ENCODE measurements around the gene GRID1. TPM values are rescaled to one million over a fixed set of nuclear protein-coding genes. Genes with fewer than 3 reads are reported as not detected.

Gene GRID1
- total RNA-seq, 1 donor = under 0.01 TPM

DNA sequence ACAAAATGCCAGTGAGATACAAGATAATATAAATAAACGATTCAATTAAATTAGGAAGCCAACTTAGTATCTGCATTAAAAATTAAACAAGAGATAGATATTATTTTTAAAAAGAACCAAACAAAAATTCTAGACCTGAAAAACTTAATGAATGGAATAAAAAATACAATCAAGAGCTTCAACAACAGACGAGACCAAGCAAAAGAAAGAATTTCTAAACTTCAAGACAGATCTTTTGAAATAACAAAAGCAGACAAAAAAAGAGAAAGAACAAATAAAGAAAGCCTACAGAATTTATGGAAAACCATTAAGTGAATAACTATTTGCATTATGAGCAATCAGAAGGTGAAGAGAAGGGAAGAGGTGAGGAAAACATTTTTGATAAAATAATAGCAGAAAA, 555.2 kb downstream of the GRID1 start:
- DNase-seq (ENCODE audit: low read depth in 2 of 3, low spot score in 2 of 3) = no peak

DNA sequence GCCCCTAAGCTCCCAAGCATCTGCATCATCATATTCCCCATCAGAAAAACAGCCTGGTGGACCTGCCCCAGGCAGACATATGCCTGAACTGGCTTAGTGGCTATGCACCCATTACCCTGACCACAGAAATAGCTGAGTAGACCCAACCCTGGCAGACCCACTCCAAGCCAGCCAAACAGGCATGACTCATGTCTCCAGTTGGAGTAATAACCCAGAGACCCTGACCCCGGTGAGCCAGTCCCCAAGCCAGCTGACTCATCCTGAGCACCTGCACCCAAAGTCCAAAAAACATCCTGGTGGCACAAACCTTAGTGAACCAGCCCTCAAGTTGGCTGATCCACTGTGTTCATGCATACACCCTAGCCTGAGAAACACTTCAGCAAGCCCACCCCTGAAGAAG, 555.9 kb downstream of the GRID1 start:
- no peak for DNase-seq (ENCODE audit: low read depth in 2 of 3, low spot score in 2 of 3)

DNA sequence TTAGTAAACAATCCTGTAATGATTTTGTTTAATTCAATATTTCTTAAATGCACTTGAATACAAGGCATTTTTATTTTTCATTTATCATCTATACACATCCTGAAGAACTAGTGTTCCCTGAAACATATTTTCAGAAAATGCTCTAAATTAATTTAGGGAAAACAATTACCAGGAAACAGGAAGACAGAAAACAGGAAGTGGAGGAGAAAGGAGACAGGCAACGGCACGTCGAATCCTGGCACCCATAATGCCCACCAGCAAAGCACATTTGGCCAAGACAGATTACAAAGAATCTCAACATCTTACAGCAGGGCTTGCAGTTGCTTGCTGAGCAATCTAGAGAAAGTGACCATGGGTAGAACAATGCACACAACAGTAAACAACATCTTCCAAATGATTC, 571.1 kb downstream of the GRID1 start:
- no peak for DNase-seq (ENCODE audit: low read depth in 2 of 3, low spot score in 2 of 3)

DNA sequence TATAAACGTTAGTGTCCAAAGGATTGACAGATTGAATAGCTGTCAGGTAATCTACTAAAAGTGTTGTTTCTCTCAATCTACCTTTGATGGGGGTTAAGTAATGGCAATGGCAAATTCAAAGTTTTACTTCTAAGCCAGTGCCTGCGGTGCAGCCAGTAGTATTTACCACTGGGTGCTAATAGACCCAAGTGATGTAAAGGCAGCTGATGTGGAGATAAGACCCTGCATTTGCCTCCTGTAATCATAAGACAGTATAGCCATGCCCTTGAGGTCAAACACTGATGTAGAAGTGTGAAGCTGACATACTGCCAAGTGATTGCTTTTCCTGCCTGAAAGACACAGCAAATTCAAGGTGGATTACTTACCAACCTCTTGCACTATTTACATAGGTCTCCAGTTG, 572.0 kb downstream of the GRID1 start:
- DNase-seq (ENCODE audit: low read depth in 2 of 3, low spot score in 2 of 3) = no peak

DNA sequence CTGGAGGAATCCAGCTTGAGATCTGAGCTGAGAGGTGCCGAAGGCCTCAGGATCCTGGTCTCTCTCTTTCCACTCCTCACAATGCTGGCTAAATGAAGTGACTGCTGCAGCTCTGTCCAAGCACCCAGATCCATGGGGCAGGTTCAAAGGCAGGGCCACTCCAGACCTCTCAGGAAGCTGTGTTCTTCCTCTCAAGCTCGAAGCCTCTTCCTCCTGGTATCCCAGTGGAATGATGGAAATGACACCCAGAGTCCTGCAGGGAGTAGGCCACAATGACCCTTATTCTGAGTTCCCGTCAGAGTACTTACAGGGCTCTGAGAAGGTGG, 574.1 kb downstream of the GRID1 start:
- no peak for DNase-seq (ENCODE audit: low read depth in 2 of 3, low spot score in 2 of 3)

DNA sequence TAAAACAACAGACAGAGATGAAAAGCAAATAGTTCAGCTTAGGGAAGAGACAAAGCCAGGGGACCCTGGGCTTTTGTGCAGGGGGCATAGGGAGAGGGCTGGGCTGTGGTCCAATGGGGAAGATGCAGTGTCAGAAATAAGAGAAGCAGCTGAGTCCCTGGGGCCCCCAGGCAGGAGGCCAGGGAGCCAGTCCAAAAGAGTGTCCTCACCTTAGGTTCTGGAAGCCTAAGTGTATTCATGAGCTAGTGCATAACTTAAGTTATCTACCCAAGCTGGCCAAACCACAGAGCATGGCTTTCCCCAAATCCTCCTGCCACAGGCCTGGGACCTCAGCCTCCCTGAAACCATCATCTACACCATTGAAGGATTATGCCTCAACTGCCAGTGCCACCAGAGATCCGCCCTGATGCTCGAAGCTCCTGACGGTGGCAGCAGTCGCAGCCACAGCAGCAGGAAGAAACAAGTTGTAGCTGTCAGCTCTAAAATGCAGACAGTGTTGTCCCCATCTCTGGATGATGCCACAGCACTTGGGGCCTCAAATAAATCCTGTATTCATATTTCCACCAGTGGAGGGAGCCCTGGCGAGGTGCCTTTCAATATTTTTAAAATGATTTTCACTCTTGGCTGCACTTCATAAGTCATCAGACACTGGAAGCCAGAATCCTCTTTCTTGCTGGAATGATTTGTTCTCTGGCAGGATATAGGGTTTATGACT, 574.6 kb downstream of the GRID1 start:
- no peak for DNase-seq (ENCODE audit: low read depth in 2 of 3, low spot score in 2 of 3)

- no peak for DNase-seq (ENCODE audit: low read depth in 2 of 3, low spot score in 2 of 3)
Measured at GRCh38 chr10:85789982-85790789, 576.4 kb downstream of the GRID1 start.

DNA sequence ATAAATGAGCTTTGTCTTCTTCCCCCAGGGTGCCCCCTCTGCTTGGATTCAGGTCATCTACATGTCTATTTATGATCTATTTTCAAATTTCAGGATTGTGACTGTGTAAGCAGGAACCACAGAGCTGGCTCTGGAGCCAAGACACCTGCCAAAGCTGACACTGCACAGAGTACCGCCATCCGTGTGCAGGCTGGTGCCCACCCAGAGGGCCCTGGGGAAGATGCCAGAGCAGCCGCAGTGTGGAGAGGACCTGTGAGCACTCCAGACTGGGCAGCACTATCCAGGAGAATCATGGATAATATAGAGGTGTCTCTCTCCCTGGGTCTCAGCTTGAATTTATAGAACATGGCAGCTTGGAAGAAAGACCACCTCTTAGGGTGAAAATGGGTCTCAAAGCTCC, 577.5 kb downstream of the GRID1 start:
- DNase-seq (ENCODE audit: low read depth in 2 of 3, low spot score in 2 of 3) = no peak

- no peak for DNase-seq (ENCODE audit: low read depth in 2 of 3, low spot score in 2 of 3)
Measured at GRCh38 chr10:85788570-85788969, 578.0 kb downstream of the GRID1 start.

DNA sequence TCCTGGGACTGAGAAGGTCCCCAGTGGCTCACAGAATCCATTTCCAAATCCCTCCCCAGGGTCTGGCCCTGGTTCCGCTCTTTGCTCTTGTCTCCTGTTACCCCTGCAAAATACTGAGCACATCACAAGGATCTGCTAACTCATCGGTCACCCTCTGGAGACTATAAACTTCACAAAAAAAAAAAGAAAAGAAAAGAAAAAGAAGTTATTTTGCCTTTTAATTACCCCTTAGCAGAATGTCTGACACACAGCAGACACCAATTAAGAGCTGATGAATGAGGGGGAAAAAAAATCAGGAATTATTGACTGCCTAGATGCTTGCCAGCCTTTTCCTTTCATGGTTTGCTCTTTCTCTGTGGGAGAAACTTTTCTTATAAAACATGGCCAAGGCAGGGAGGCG, 578.7 kb downstream of the GRID1 start:
- no peak for DNase-seq (ENCODE audit: low read depth in 2 of 3, low spot score in 2 of 3)

DNA sequence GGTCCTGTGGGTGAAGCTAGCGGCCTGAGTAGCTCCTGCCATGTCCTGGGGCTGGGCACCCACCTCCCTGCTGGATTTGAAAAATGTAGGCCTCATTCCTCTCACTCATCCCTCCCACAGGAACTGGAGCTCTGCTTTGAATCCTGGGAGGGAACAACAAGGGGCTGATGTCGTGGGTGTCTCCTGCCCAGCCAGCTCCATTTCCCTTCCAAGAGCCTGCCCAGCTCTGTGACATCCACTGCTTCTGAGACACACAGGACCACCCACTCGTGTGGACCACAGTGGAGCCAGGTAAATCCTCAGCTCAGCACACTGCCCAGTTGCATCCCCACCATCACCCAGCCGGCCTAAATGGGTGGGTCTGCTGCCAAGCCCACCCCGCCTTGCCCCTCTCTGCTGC, 579.2 kb downstream of the GRID1 start:
- DNase-seq (ENCODE audit: low read depth in 2 of 3, low spot score in 2 of 3) = no peak

DNA sequence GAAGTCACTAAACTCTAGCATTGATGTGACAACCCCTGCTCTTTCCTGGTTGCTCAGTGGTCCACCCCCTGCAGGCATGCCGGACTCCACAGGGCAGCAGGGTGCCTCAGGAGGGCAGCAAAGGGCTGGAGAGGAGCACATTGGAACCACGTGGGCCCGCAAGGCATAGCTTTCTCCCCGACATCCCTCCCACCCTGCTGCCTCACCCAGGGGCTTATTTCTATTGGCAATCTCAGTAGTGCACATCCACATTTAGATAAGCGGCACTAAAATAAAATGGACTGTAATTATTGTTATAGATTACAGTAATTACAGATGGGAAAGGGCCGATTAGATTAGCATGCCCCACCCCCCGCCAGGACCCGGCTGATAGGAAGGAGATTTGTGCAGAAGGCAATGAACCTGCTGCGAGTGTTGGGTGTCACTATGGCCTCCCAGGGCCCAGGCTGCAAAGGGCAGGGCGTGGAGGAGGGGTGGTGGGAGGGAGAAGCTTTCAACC, 580.1 kb downstream of the GRID1 start:
- DNase-seq (ENCODE audit: low read depth in 2 of 3, low spot score in 2 of 3) = peak in 1 of 3 donors; percentile 9

GRCh38 chr10:85784792-85785191, 581.8 kb downstream of the GRID1 start:
- no peak for DNase-seq (ENCODE audit: low read depth in 2 of 3, low spot score in 2 of 3)

DNA sequence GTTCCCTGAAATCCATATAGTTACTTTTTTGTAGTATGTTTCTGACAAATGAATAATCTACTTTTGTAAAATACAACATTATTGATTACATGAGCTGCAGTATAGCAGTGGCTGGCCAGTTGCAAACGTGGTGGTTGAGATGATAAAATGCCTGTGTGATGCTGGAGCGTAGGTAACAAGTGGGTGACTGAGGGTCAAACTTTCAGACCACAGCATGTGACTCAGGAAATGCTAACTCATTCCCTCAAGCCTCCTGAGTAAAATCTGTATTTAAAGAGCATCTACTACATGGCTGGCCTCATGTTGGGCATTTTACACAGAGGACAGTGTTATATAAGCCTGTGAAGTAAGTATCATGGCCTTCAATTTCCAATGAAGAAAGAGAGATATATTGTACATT, 585.2 kb downstream of the GRID1 start:
- DNase-seq (ENCODE audit: low read depth in 2 of 3, low spot score in 2 of 3) = no peak

- DNase-seq (ENCODE audit: low read depth in 2 of 3, low spot score in 2 of 3) = no peak
Measured at GRCh38 chr10:85778074-85778473, 588.5 kb downstream of the GRID1 start.

- DNase-seq (ENCODE audit: low read depth in 2 of 3, low spot score in 2 of 3) = no peak
Measured at GRCh38 chr10:85767891-85768290, 598.7 kb downstream of the GRID1 start.

DNA sequence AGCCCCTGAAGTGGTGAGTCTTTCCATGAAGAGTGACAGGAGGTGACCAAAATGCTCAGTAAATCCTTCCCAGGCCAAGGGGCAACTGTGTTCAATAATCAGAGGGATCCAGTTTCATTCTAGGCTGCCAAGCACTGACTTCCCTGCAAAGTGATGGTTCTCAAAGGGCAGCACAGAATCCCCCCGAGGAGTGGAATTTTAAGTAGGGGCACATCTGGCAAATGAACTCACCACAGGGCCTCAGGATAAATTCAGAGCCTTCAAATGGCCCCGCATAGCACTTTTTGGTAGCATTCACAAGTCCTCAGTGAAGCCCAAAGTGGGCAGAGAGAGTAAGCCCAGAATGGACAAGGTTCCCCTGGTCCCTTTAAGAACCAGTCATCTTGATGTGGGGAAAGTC, 602.5 kb downstream of the GRID1 start:
- no peak for DNase-seq (ENCODE audit: low read depth in 2 of 3, low spot score in 2 of 3)

DNA sequence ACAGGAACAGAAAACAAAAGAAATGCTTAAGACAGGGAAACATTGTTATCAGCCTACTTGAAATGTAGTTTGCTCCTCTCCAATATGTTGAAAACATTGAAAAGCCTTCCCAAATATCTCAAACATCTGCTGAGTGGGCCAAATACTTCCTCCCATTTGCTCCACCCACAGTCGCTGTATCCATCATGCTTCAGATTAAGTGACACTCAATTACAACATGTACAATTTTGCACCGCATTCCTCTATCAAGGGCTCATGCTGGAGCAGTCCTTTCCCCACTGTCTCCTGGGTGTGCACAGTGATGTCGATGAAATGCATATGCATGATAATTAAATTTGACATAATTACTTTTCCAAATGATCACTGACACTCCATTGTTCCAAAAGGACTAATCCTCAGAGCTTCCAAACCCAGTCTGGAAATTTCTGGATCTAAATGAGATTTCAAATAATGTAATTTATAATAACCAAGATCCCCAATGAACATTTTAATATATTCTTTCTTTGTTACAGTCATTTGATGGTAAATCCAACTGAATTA, 604.6 kb downstream of the GRID1 start:
- no peak for DNase-seq (ENCODE audit: low read depth in 2 of 3, low spot score in 2 of 3)

DNA sequence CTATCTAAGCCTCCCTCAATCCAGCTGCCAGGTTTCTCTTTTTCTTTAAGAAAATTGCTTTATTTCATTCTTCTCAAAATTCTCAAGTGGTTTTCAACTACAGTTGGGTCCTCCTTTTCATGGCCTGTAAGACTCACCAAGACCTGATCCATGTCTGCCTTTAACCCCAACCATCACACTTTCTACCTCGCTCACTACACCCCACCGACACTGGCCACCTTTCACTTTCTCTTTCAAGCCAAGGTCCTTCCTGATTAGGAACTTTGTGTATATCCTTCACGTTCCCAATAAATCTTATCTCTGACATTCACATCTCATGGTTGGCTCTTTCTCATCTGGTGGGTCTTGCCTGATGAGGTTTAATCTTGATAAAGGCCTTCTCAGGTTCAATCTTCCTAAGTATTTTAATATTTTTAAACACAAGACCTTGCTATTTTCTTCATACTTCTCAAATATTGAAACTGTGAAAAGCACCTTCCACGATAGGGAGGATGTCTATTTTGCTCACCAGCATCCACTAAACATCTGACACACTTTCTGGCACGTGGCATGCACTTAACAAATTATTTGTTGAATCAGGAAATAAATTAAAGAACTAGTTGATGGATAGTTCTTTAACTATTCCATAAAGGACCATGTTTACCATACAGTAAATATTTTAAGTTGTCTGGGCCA, 624.8 kb downstream of the GRID1 start:
- peak in 1 of 3 donors; percentile 28 for DNase-seq (ENCODE audit: low read depth in 2 of 3, low spot score in 2 of 3)

- DNase-seq (ENCODE audit: low read depth in 2 of 3, low spot score in 2 of 3) = no peak
Measured at GRCh38 chr10:85735997-85736396, 630.6 kb downstream of the GRID1 start.

DNA sequence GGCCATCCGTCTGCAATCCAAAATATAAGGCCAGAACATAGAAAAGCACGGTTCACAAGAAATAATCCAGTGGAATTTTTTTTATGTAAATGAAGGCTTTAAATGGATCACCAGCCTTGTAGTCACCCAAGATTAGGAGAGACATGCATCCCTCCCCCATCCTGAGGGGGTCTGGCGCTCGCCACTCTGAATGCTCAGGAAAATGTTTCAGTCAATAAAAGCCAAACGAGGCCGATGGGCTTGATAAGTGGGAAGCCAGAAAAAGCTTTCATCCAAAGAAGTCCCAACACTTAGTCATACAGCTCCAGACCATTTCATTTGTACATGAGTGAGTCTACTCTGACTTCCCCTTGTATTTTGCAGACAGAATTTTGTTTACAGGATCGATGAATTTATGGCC, 631.8 kb downstream of the GRID1 start:
- no peak for DNase-seq (ENCODE audit: low read depth in 2 of 3, low spot score in 2 of 3)

Measured in hematopoietic multipotent progenitor cell (in vitro differentiated cells).